Heart left ventricle (tissue), 16 donors: ENCODE results near the gene C8A. TPM values are rescaled to one million over a fixed set of nuclear protein-coding genes. Genes with fewer than 3 reads are reported as not detected.

ENCODE experiments used
- ATAC-seq, 4 donors: fragments of 200-7000 bp; cut with Tn5 transposase; one replicate each; pipeline ENCODE4 v1.9.1; 2020 to 2022; ENCODE audit warnings: moderate library complexity in 4 of 4, mild to moderate bottlenecking in 3 of 4, moderate number of reproducible peaks in 1 of 4
- DNase-seq, 5 donors: peaks; one replicate each; pipeline ENCODE4 v3.0.0-alpha.2; 2020
- H3K27ac ChIP-seq, 12 donors: fragments of 200-600 bp; sonication (generic) in 4 of 12; one replicate each; pipeline versions ENCODE4 v1.5.0 to v1.8.0; 2016 to 2022; ENCODE audit warnings: mild to moderate bottlenecking in 2 of 12
- H3K27me3 ChIP-seq, 9 donors: fragments of 200-600 bp; sonication (generic) in 2 of 9; one replicate each; pipeline versions ENCODE4 v1.5.1 to v1.8.0; 2016 to 2022; ENCODE audit warnings: mild to moderate bottlenecking in 3 of 9
- H3K36me3 ChIP-seq, 9 donors: fragments of 200-600 bp; sonication (generic) in 2 of 9; one replicate each; pipeline versions ENCODE4 v1.5.0 to v1.8.0; 2018 to 2022; ENCODE audit warnings: mild to moderate bottlenecking in 2 of 9
- H3K4me1 ChIP-seq, 12 donors: fragments of 200-600 bp; sonication (generic) in 4 of 12; one replicate each; pipeline versions ENCODE4 v1.5.0 to v1.8.0; 2016 to 2022; ENCODE audit warnings: mild to moderate bottlenecking in 3 of 12
- H3K4me3 ChIP-seq, 12 donors: fragments of 200-600 bp; sonication (generic) in 4 of 12; one replicate each; pipeline versions ENCODE4 v1.5.0 to v1.8.0; 2017 to 2022; ENCODE audit warnings: mild to moderate bottlenecking in 9 of 12, moderate library complexity in 4 of 12
- H3K9me3 ChIP-seq, 12 donors: fragments of 200-600 bp; sonication (generic) in 4 of 12; one replicate each; pipeline versions ENCODE4 v1.5.0 to v1.8.0; 2016 to 2022; ENCODE audit warnings: mild to moderate bottlenecking in 1 of 12
- POLR2A ChIP-seq, 2 donors: fragments of 450-650 bp; IDR thresholded peaks; one replicate each; pipeline ENCODE4 v1.6.1; 2017; ENCODE audit warnings: antibody characterized with exemption in 2 of 2, mild to moderate bottlenecking in 2 of 2, moderate library complexity in 2 of 2
- WGBS, 4 donors: extraction: QIAGEN DNeasy Blood & Tissue Kit in 2 of 4; methylation state at CpG; one replicate each; pipeline versions ENCODE4 v1.1.5 to v1.1.7; 2013 to 2018; 5-methylcytosine and 5-hydroxymethylcytosine counted together
- intact Hi-C, 10 donors: fragments of 100-400 bp; cut with DNase I; formaldehyde crosslinking; loops; one replicate each; pipeline versions ENCODE4 v1.11.1 to v1.14.2; 2022
- polyA plus RNA-seq, 2 donors: library from polyadenylated mRNA; stranded (reverse); fragments of 200-250 nt; gene quantifications; one replicate each; pipeline ENCODE4 v1.2.3, GENCODE V29; 2013
- total RNA-seq, 9 donors: library from RNA; depleted of rRNA in 2 of 9; stranded (reverse); fragments of >200 nt in 2 of 9; fragmentation: NEBNext Ultra II Directional in 3 of 9; extraction: Animal tissue kit (Norgen Biotek cat#: 25700) in 3 of 9; gene quantifications; one replicate each; pipeline versions ENCODE4 v1.1.0 to v1.2.4, GENCODE V29; 2016 to 2023
- TF ChIP-seq, protein P1 (sequence below), 12 donors: fragments of 200-600 bp; sonication (generic) in 4 of 12; IDR thresholded peaks; one replicate each; pipeline versions ENCODE4 v1.5.0 to v1.8.0; 2018 to 2022; ENCODE audit warnings: antibody characterized with exemption in 12 of 12, mild to moderate bottlenecking in 5 of 12
- donor health status: ischemic (EF 13 %, LVEDD 7.1; RV severe dilation, severe dysfunction).
- donor health status: healthy with polysubstance abuse.
- donor health status: DM: no; HTN: yes; CAD: no.
- donor health status: DM: no; HTN: no; CAD: no.
- donor health status: ischemic (EF 25% LVEDD 6.9; RV normal size, moderate dysfunction).
- donor health status: ischemic (EF 25% LVEDD 5.7; RV mildly dilated, moderate dysfunction).
- donor health status: healthy.
- donor health status: DM: yes; HTN: yes; CAD: no.
- donor health status: ischemic (EF 35%, LVEDD 5.7; RV mildly dilated, moderate dysfunction).
- donor health status: nonischemic (EF 11% LVEDD 7.7; RV severe dilation, severe dysfunction).
- donor health status: DM: yes; HTN: yes; CAD: no.
- donor health status: PGD.
- donor health status: ischemic (EF 29% LVEDD 5.4; RV normal size, mild dysfunction).
- donor health status: nonischemic (EF 23%, LVEDD 6.1; RV moderate dilation, normal function).

The C8A gene
- total and polyA plus RNA-seq, 11 donors = not detected

DNA sequence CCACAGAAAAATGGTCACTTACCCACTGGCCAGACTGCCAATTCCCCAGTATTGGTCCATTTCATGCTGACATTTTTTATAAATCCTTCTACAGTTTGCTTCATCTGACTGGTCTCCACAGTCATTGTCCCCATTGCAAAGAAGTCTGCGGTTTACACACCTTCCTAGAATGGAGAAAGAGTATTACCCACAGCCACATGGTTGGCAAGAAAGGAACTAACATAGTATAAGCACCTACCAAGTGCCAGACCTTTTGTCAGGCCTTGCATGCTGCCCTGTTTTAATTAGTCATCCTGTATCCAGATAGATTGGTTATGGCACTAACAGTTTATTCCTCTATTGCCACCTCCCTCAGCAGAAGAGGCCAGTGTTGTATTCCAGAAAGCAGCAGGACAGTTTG lies 100.1 kb downstream of the C8A start:
- no peak for DNase-seq
- Histone ChIP-seq H3K36me3 (no peaks in the 10 kb centered on the region), H3K4me3 (no peak overlapping the region), H3K9me3 (no peaks in the 10 kb centered on the region), H3K27me3 (peaks cover 0 to 3% (median 0%) of the 10 kb centered on the region in 9 donors), H3K4me1 (no peaks in the 10 kb centered on the region), H3K27ac (no peak overlapping the region)
- TF ChIP-seq POLR2A (IDR thresholded peaks at IDR 0.05) = no peak
- TF ChIP-seq, protein P1, sequence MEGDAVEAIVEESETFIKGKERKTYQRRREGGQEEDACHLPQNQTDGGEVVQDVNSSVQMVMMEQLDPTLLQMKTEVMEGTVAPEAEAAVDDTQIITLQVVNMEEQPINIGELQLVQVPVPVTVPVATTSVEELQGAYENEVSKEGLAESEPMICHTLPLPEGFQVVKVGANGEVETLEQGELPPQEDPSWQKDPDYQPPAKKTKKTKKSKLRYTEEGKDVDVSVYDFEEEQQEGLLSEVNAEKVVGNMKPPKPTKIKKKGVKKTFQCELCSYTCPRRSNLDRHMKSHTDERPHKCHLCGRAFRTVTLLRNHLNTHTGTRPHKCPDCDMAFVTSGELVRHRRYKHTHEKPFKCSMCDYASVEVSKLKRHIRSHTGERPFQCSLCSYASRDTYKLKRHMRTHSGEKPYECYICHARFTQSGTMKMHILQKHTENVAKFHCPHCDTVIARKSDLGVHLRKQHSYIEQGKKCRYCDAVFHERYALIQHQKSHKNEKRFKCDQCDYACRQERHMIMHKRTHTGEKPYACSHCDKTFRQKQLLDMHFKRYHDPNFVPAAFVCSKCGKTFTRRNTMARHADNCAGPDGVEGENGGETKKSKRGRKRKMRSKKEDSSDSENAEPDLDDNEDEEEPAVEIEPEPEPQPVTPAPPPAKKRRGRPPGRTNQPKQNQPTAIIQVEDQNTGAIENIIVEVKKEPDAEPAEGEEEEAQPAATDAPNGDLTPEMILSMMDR (IDR thresholded peaks at IDR 0.05) = no peak
- ATAC-seq = no peak
- WGBS, 4 donors = 86 to 97% (median 92%) methylated on average over 1 of the region's 1 CpG
- intact Hi-C loops = no loop called here

DNA sequence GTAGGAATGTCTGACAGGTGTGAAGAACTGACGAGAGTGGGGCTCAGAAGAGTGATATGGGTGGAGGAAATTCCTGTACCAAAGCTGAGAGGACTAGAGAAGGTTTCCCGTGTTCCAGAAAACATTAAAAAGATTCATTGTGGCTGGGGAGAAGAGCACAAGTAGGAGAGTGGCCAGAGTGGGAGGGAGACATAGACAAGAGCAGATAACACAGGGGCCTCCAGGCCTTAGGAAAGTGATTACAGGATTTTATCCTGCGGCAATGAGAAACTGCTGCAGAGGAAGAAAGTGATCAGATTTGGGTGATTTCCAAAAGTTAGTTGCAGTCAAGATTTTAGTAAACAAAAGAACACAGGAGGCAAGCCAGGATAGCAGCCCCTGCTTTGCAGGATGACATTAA lies 103.3 kb downstream of the C8A start:
- WGBS, 4 donors = 45 to 54% (median 52%) methylated on average over 3 of the region's 3 CpGs
- H3K27me3 ChIP-seq = peaks cover 0 to 1% (median 0%) of the 10 kb centered on the region in 9 donors

GRCh38 chr1:56958526-56958925 lies 103.9 kb downstream of the C8A start:
- Histone ChIP-seq H3K27ac (no peak overlapping the region), H3K4me1 (no peaks in the 10 kb centered on the region), H3K36me3 (no peaks in the 10 kb centered on the region), H3K4me3 (no peak overlapping the region), H3K9me3 (no peaks in the 10 kb centered on the region), H3K27me3 (no peaks in the 10 kb centered on the region)
- intact Hi-C loops = no loop called here
- no peak for TF ChIP-seq POLR2A (IDR thresholded peaks at IDR 0.05)
- TF ChIP-seq, protein P1 (IDR thresholded peaks at IDR 0.05) = no peak
- 29 to 73% (median 58%) methylated on average over 2 of the region's 2 CpGs for WGBS, 4 donors
- DNase-seq = no peak
- no peak for ATAC-seq

More for the DNA sequence above, 103.3 kb downstream of the C8A start:
- Histone ChIP-seq H3K36me3 (no peaks in the 10 kb centered on the region), H3K4me1 (no peaks in the 10 kb centered on the region), H3K9me3 (no peaks in the 10 kb centered on the region), H3K4me3 (no peak overlapping the region), H3K27ac (no peak overlapping the region)
- no peak for ATAC-seq
- TF ChIP-seq, protein P1 (IDR thresholded peaks at IDR 0.05) = no peak
- TF ChIP-seq POLR2A (IDR thresholded peaks at IDR 0.05) = no peak
- intact Hi-C loops = no loop called here
- no peak for DNase-seq

DNA sequence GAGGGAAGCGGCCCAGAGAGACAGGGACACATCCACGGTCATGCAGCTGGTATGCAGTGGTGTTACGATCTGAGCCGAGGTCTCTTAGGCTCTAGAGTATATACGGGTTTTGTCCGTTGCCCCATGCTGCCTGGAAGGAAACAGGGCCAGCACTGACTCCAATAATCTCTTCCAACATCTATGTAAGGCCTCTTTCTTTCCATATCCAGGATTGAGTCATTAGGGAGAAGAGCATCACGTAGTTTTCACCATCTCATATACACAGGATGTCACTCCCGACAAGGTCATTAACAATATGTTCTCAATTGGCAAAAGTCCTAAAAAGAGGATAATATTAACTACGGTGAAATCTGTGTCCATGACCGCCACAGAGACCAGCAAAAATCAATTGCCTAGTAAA lies 106.8 kb downstream of the C8A start:
- no peak for ATAC-seq
- WGBS, 4 donors = 69 to 80% (median 71%) methylated on average over 10 of the region's 10 CpGs
- Histone ChIP-seq H3K36me3 (no peaks in the 10 kb centered on the region), H3K4me3 (no peak overlapping the region), H3K9me3 (no peaks in the 10 kb centered on the region), H3K4me1 (no peaks in the 10 kb centered on the region), H3K27ac (no peak overlapping the region), H3K27me3 (no peaks in the 10 kb centered on the region)
- no peak for DNase-seq
- intact Hi-C loops = loop anchor here in 1 of 10 donors (10.0 kb wide), 1 partner anchor 127 kb away; no protein-coding TSS in a partner anchor
- TF ChIP-seq, protein P1 (IDR thresholded peaks at IDR 0.05) = no peak
- TF ChIP-seq POLR2A (IDR thresholded peaks at IDR 0.05) = no peak
